ENCODE measurements around the gene ASPSCR1.

- TF ChIP-seq, protein P1, sequence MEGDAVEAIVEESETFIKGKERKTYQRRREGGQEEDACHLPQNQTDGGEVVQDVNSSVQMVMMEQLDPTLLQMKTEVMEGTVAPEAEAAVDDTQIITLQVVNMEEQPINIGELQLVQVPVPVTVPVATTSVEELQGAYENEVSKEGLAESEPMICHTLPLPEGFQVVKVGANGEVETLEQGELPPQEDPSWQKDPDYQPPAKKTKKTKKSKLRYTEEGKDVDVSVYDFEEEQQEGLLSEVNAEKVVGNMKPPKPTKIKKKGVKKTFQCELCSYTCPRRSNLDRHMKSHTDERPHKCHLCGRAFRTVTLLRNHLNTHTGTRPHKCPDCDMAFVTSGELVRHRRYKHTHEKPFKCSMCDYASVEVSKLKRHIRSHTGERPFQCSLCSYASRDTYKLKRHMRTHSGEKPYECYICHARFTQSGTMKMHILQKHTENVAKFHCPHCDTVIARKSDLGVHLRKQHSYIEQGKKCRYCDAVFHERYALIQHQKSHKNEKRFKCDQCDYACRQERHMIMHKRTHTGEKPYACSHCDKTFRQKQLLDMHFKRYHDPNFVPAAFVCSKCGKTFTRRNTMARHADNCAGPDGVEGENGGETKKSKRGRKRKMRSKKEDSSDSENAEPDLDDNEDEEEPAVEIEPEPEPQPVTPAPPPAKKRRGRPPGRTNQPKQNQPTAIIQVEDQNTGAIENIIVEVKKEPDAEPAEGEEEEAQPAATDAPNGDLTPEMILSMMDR (IDR thresholded peaks at IDR 0.05): no peak
- TF ChIP-seq POLR2A (IDR thresholded peaks at IDR 0.05): no peak
Observed at GRCh38 chr17:82050761-82051641, 73.6 kb downstream of the ASPSCR1 start.

Measured in body of pancreas (tissue), 4 donors.